Keratinocyte (primary cell): ENCODE results near the gene ACYP2. TPM values are rescaled to one million over a fixed set of nuclear protein-coding genes. Genes with fewer than 3 reads are reported as not detected.
A peak's percentile ranks its signal among the peaks of the same experiment; 100 is the strongest.
"Not testable (repeated sequence)": the region's sequence is repeated elsewhere in the genome, so short reads cannot be mapped to it uniquely, and the experiment has no call there.

Source experiments
- DNase-seq: peaks from one replicate; pipeline ENCODE4 v3.0.0-alpha.2; 2011; ENCODE audit warnings: low read depth, missing footprints, low spot score
- FAIRE-seq: peaks from 2 replicates; lab custom pipeline; 2011; peaks lifted over from hg19 to GRCh38; lab: Jason Lieb, UNC
- H2AFZ ChIP-seq: 2 replicates; pipeline ENCODE4 v1.6.0; 2012; ENCODE audit warnings: low read length, control low read depth, inconsistent platforms; ENCODE audit not compliant: control insufficient read depth
- H3K27ac ChIP-seq: 2 replicates; pipeline ENCODE4 v1.5.1; 2011; ENCODE audit warnings: low read length; ENCODE audit not compliant: control insufficient read depth, insufficient read depth
- H3K27me3 ChIP-seq: 3 replicates; pipeline ENCODE4 v1.6.0; 2011; ENCODE audit warnings: low read length; ENCODE audit not compliant: control insufficient read depth, insufficient read depth; ENCODE audit errors: extremely low read depth
- H3K36me3 ChIP-seq, 2 experiments: 2 replicates in 1 of 2; 3 replicates in 1 of 2; pipeline ENCODE4 v1.5.1; 2011; ENCODE audit warnings: low read length in 2 of 2, mild to moderate bottlenecking in 1 of 2; ENCODE audit not compliant: control insufficient read depth in 2 of 2, insufficient read depth in 2 of 2; ENCODE audit errors: extremely low read depth in 1 of 2
- H3K4me1 ChIP-seq: 3 replicates; pipeline ENCODE4 v1.5.1; 2011; ENCODE audit warnings: low read length; ENCODE audit not compliant: control insufficient read depth, insufficient read depth; ENCODE audit errors: extremely low read depth
- H3K4me2 ChIP-seq: 3 replicates; pipeline ENCODE4 v1.6.0; 2011; ENCODE audit warnings: low read depth, low read length; ENCODE audit not compliant: control insufficient read depth, insufficient read depth; ENCODE audit errors: extremely low read depth
- H3K4me3 ChIP-seq, 3 experiments: fragments of 200-600 bp in 1 of 3; sonication (generic) in 1 of 3; 2 replicates in 2 of 3; 3 replicates in 1 of 3; pipeline ENCODE4 v1.5.1; 2011 to 2016; ENCODE audit warnings: low read length in 3 of 3, mild to moderate bottlenecking in 3 of 3, control low read depth in 2 of 3, inconsistent platforms in 1 of 3, low read depth in 1 of 3, mixed read lengths in 1 of 3, mixed run types in 1 of 3, moderate library complexity in 1 of 3; ENCODE audit not compliant: control insufficient read depth in 2 of 3, insufficient read depth in 2 of 3; ENCODE audit errors: extremely low read depth in 1 of 3
- H3K79me2 ChIP-seq: 2 replicates; pipeline ENCODE4 v1.6.0; 2012; ENCODE audit warnings: low read length; ENCODE audit not compliant: control insufficient read depth, insufficient read depth
- H3K9ac ChIP-seq: 3 replicates; pipeline ENCODE4 v1.6.0; 2011; ENCODE audit warnings: low read length; ENCODE audit not compliant: control insufficient read depth, insufficient read depth; ENCODE audit errors: extremely low read depth
- H3K9me1 ChIP-seq: 3 replicates; pipeline ENCODE4 v1.6.0; 2011; ENCODE audit warnings: low read length; ENCODE audit not compliant: control insufficient read depth, insufficient read depth; ENCODE audit errors: extremely low read depth
- H3K9me3 ChIP-seq: 2 replicates; pipeline ENCODE4 v1.5.1; 2012; ENCODE audit warnings: low read depth, low read length; ENCODE audit not compliant: control insufficient read depth
- H4K20me1 ChIP-seq: 3 replicates; pipeline ENCODE4 v1.6.0; 2011; ENCODE audit warnings: low read length; ENCODE audit not compliant: control insufficient read depth, insufficient read depth; ENCODE audit errors: extremely low read depth
- EZH2 ChIP-seq: IDR thresholded peaks from one replicate; pipeline ENCODE4 v1.6.1; 2012; ENCODE audit warnings: inconsistent platforms, mild to moderate bottlenecking, low read length, moderate library complexity
- dilution Hi-C: fragments of 300-500 bp; cut with MboI; formaldehyde crosslinking; loops from one replicate; pipeline ENCODE4 v1.7.0; 2020; ENCODE audit warnings: low sequenced_read_pairs; ENCODE audit not compliant: extremely low pct_ligation_motif_present
- polyA plus RNA-seq, 5 experiments: library from polyadenylated mRNA; depleted of rRNA in 3 of 5; stranded (reverse) in 3 of 5; stranded (forward) in 1 of 5; unstranded in 1 of 5; fragments of >200 nt; gene quantifications; 1 replicate in 1 of 5; 2 replicates in 3 of 5; 3 replicates in 1 of 5; pipeline versions ENCODE4 v1.2.1 to v1.2.3, GENCODE V29; 2011 to 2012; ENCODE audit warnings: missing spikeins in 2 of 5, low read depth in 1 of 5, low replicate concordance in 1 of 5
- TF ChIP-seq, protein P1 (sequence below), 3 experiments: IDR thresholded peaks in 1 of 3; conservative IDR thresholded peaks in 1 of 3; optimal IDR thresholded peaks in 1 of 3; 2 replicates in 2 of 3; 3 replicates in 1 of 3; pipeline versions ENCODE3 to v1.5.1; 2011; ENCODE audit warnings: low read length in 3 of 3, mild to moderate bottlenecking in 3 of 3, moderate library complexity in 2 of 3, control low read depth in 1 of 3, inconsistent platforms in 1 of 3; ENCODE audit not compliant: insufficient read depth in 2 of 3; ENCODE audit errors: extremely low read depth in 1 of 3

ACYP2 gene
- polyA plus RNA-seq, 1 donor (not counting 4 experiments of a cell fraction or from before 2014, with no cell fraction given): 8.7 TPM

DNA sequence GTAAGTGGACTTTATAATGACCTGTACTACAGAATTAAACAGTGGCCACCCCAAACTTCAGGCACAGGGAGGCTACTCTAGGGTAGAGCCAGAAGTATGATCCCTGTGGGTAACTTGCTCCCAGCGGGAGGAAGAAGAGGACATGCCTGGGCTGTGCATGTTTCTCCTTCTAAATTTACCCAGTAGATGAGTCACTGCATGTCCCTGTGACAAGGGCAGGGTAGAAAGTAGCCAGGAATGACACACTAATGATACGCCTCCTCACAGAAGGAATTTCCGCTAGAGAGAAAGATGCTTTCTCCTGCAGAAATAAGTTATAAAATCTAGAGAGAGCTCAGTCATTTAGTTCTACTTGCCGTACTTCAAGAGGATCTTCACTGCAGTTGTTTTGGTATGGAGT, 7.5 kb downstream of the ACYP2 start:
- Histone ChIP-seq H3K9me1 (no peaks in the 10 kb centered on the region), H3K27me3 (no peaks in the 10 kb centered on the region), H3K36me3 (no peaks in the 10 kb centered on the region), H2AFZ (peak overlapping the region; percentile 53), H3K27ac (peak overlapping the region; percentile 32), H3K9ac (no peak overlapping the region), H3K4me1 (peaks cover 30% of the 10 kb centered on the region), H3K4me3 (peak overlapping the region in 1 of 3 experiments; percentile 22), H3K9me3 (peaks cover 7% of the 10 kb centered on the region), H4K20me1 (no peaks in the 10 kb centered on the region), H3K4me2 (peak overlapping the region; percentile 72), H3K79me2 (no peaks in the 10 kb centered on the region)
- TF ChIP-seq EZH2: no peak
- dilution Hi-C loops: no loop called here
- FAIRE-seq (peak; percentile 98), DNase-seq (peak; percentile 41)

DNA sequence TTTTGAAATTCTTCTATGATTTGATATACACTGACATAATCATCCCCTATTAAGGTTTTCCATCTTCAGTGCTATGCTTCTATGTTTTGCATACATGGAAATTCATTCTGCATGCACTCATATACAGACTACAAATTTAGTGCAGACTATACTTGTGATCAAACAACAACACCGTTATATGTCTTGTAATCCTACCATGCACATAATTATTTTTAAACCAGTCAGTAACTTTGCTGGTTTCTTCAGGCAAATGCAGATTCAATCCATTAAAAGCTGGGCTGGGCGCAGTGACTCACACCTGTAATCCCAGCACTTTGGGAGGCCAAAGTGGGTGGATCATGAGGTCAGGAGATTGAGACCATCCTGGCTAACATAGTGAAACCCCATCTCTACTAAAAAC, 11.8 kb downstream of the ACYP2 start:
- H4K20me1 ChIP-seq, H3K27me3 ChIP-seq, H3K27ac ChIP-seq, H2AFZ ChIP-seq, H3K79me2 ChIP-seq, H3K9ac ChIP-seq, H3K9me1 ChIP-seq, H3K9me3 ChIP-seq, H3K4me3 ChIP-seq, H3K36me3 ChIP-seq, FAIRE-seq, H3K4me2 ChIP-seq, dilution Hi-C loops, DNase-seq: not testable (repeated sequence)
- H3K4me1 ChIP-seq: peaks cover 25% of the 10 kb centered on the region

DNA sequence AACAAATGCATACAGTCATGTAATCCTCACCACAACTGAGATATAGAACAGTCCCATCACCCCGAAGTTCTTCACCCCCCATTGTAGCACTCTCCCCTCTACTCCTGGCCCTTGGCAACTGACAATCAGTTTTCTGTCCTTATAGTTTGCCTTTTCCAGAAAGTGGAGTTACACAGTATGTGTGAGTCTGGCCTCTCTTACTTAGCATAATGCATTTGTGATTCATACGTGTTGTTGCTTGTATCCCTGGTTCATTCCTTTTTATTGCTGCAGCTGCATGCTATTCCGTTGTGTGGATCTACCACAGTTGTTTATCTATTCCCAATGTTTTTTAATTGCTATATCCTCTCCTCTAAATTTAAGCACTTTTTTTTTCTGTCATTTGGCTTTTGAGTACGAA, 17.6 kb downstream of the ACYP2 start:
- Histone ChIP-seq H2AFZ (no peak overlapping the region), H3K79me2 (no peaks in the 10 kb centered on the region), H3K36me3 (no peaks in the 10 kb centered on the region), H3K27me3 (no peaks in the 10 kb centered on the region), H3K9ac (no peak overlapping the region), H3K9me1 (no peaks in the 10 kb centered on the region), H3K9me3 (no peaks in the 10 kb centered on the region), H3K4me1 (no peaks in the 10 kb centered on the region), H3K4me2 (no peak overlapping the region), H3K4me3 (no peak overlapping the region), H3K27ac (no peak overlapping the region), H4K20me1 (no peaks in the 10 kb centered on the region)
- dilution Hi-C loops: no loop called here
- no peak for FAIRE-seq
- no peak for DNase-seq
- no peak for TF ChIP-seq EZH2
- TF ChIP-seq, protein P1, sequence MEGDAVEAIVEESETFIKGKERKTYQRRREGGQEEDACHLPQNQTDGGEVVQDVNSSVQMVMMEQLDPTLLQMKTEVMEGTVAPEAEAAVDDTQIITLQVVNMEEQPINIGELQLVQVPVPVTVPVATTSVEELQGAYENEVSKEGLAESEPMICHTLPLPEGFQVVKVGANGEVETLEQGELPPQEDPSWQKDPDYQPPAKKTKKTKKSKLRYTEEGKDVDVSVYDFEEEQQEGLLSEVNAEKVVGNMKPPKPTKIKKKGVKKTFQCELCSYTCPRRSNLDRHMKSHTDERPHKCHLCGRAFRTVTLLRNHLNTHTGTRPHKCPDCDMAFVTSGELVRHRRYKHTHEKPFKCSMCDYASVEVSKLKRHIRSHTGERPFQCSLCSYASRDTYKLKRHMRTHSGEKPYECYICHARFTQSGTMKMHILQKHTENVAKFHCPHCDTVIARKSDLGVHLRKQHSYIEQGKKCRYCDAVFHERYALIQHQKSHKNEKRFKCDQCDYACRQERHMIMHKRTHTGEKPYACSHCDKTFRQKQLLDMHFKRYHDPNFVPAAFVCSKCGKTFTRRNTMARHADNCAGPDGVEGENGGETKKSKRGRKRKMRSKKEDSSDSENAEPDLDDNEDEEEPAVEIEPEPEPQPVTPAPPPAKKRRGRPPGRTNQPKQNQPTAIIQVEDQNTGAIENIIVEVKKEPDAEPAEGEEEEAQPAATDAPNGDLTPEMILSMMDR (optimal IDR thresholded peaks at IDR 0.05 in 1 of 3, IDR thresholded peaks at IDR 0.05 in 1 of 3, conservative IDR thresholded peaks at IDR 0.05 in 1 of 3; ENCODE audit: extremely low read depth in 1 of 3, insufficient read depth in 2 of 3, low read length in 3 of 3): no peak
